HCT116 (cell line): ENCODE measurements around the gene KPNA3. TPM values are rescaled to one million over a fixed set of nuclear protein-coding genes. Genes with fewer than 3 reads are reported as not detected.

Experiments used
- ATAC-seq: fragments of 200-7000 bp; cut with Tn5 transposase; 2 replicates; pipeline ENCODE4 v1.9.1; 2020; ENCODE audit warnings: mild to moderate bottlenecking, moderate library complexity
- BruUV-seq: library from RNA; stranded (reverse); fragments of 400-500 nt; replicated peaks from 2 replicates; lab custom pipeline; 2021; lab: Mats Ljungman, UMichigan
- CTCF ChIA-PET: fragments of 300-600 bp; sonication (Branson Sonifier 250); formaldehyde crosslinking; loops from one replicate; lab custom pipeline; 2021; ENCODE audit warnings: antibody characterized with exemption; lab: Charles Lee
- POLR2A ChIA-PET: fragments of 300-600, 350-600 bp; sonication (Branson Sonifier 250); formaldehyde crosslinking; loops from one replicate; lab custom pipeline; 2021; ENCODE audit warnings: antibody characterized with exemption; lab: Charles Lee
- RAD21 ChIA-PET, 2 experiments: fragments of 300-600 bp; sonication (Branson Sonifier 250); formaldehyde crosslinking; loops; one replicate each; lab custom pipeline; 2023; ENCODE audit warnings: low total read pairs in 2 of 2; ENCODE audit not compliant: uncharacterized antibody in 2 of 2, unreplicated experiment in 2 of 2, low non-redundant PET in 1 of 2; lab: Charles Lee
- DNase-seq: peaks from one replicate; pipeline ENCODE4 v3.0.0-alpha.2; 2010; ENCODE audit warnings: low read depth, low spot score
- H2AFZ ChIP-seq: fragments of 200-600 bp; shearing (Covaris generic), sonication (generic); 2 replicates; pipeline ENCODE4 v1.6.1; 2017; ENCODE audit warnings: low read depth, mixed run types, mixed read lengths, antibody characterized with exemption, low read length; ENCODE audit not compliant: poor library complexity, severe bottlenecking
- H3K27ac ChIP-seq: 2 replicates; pipeline ENCODE4 v1.5.1; 2012; ENCODE audit warnings: low read depth, low read length
- H3K27me3 ChIP-seq: fragments of 200-600 bp; sonication (generic); 2 replicates; pipeline ENCODE4 v1.6.1; 2016; ENCODE audit warnings: mixed run types, low read length, mixed read lengths; ENCODE audit not compliant: insufficient read depth
- H3K36me3 ChIP-seq, 2 experiments: fragments of 200-500 bp in 1 of 2; fragments of 200-600 bp in 1 of 2; sonication (Bioruptor generic) in 1 of 2; sonication (generic) in 1 of 2; 2 replicates each; pipeline versions ENCODE4 v1.5.1 to v1.6.1; 2014 to 2016; ENCODE audit warnings: low read length in 2 of 2, inconsistent platforms in 1 of 2, mixed read lengths in 1 of 2, mixed run types in 1 of 2; ENCODE audit not compliant: insufficient read depth in 2 of 2, control insufficient read depth in 1 of 2
- H3K4me1 ChIP-seq, 2 experiments: fragments of 200-600 bp in 1 of 2; sonication (generic) in 1 of 2; 2 replicates each; pipeline versions ENCODE4 v1.5.1 to v1.6.1; 2012 to 2017; ENCODE audit warnings: low read length in 2 of 2, inconsistent platforms in 1 of 2, mild to moderate bottlenecking in 1 of 2, mixed read lengths in 1 of 2, mixed run types in 1 of 2, moderate library complexity in 1 of 2; ENCODE audit not compliant: insufficient read depth in 2 of 2, control insufficient read depth in 1 of 2
- H3K4me2 ChIP-seq: fragments of 200-600 bp; sonication (generic); 2 replicates; pipeline ENCODE4 v1.6.1; 2017; ENCODE audit warnings: mixed run types, low read length, mixed read lengths
- H3K4me3 ChIP-seq, 2 experiments: fragments of 200-600 bp in 1 of 2; sonication (generic) in 1 of 2; replicated peaks in 1 of 2; 2 replicates each; pipeline ENCODE4 v1.5.1; 2011 to 2016; ENCODE audit warnings: low read length in 2 of 2, control low read depth in 1 of 2, low read depth in 1 of 2, mild to moderate bottlenecking in 1 of 2, mixed read lengths in 1 of 2, mixed run types in 1 of 2
- H3K79me2 ChIP-seq: fragments of 200-600 bp; sonication (generic); 2 replicates; pipeline ENCODE4 v1.6.1; 2017; ENCODE audit warnings: mild to moderate bottlenecking, mixed run types, low read length, moderate library complexity, mixed read lengths; ENCODE audit not compliant: insufficient read depth
- H3K9ac ChIP-seq: fragments of 200-600 bp; sonication (generic); 2 replicates; pipeline ENCODE4 v1.6.1; 2016; ENCODE audit warnings: low read length, mixed read lengths
- H3K9me2 ChIP-seq: fragments of 200-600 bp; sonication (generic), shearing (Covaris generic); 2 replicates; pipeline ENCODE4 v1.6.1; 2017; ENCODE audit warnings: mixed run types, mild to moderate bottlenecking, moderate library complexity; ENCODE audit not compliant: insufficient read depth
- H3K9me3 ChIP-seq, 2 experiments: fragments of 200-500 bp in 1 of 2; fragments of 200-600 bp in 1 of 2; sonication (Bioruptor generic) in 1 of 2; sonication (generic) in 1 of 2; 2 replicates each; pipeline ENCODE4 v1.6.1; 2014 to 2017; ENCODE audit warnings: low read length in 2 of 2, mixed read lengths in 2 of 2, inconsistent platforms in 1 of 2, low read depth in 1 of 2, mild to moderate bottlenecking in 1 of 2, mixed run types in 1 of 2, moderate library complexity in 1 of 2; ENCODE audit not compliant: control insufficient read depth in 1 of 2, insufficient read depth in 1 of 2
- H4K20me1 ChIP-seq: fragments of 200-600 bp; sonication (generic), shearing (Covaris generic); 2 replicates; pipeline ENCODE4 v1.6.1; 2017; ENCODE audit warnings: mixed run types, mild to moderate bottlenecking, moderate library complexity; ENCODE audit not compliant: insufficient read depth
- ATF3 ChIP-seq: IDR thresholded peaks from 2 replicates; pipeline ENCODE4 v1.6.1; 2012
- FOSL1 ChIP-seq: IDR thresholded peaks from 2 replicates; pipeline ENCODE4 v1.6.1; 2012; ENCODE audit warnings: low read depth
- JUND ChIP-seq: IDR thresholded peaks from 2 replicates; pipeline ENCODE4 v1.6.1; 2012
- MAX ChIP-seq: IDR thresholded peaks from 2 replicates; pipeline ENCODE4 v1.6.1; 2012
- POLR2A ChIP-seq: IDR thresholded peaks from 2 replicates; pipeline ENCODE4 v1.7.0; 2011; ENCODE audit warnings: borderline replicate concordance; ENCODE audit not compliant: insufficient read depth, insufficient read length; ENCODE audit errors: extremely low read depth
- POLR2AphosphoS5 ChIP-seq: IDR thresholded peaks from 2 replicates; pipeline ENCODE4 v1.6.1; 2011; ENCODE audit warnings: mild to moderate bottlenecking, low read depth, low read length, moderate library complexity
- RAD21 ChIP-seq: IDR thresholded peaks from 2 replicates; pipeline ENCODE4 v1.6.1; 2012; ENCODE audit warnings: low read depth, mild to moderate bottlenecking
- SIN3A ChIP-seq: IDR thresholded peaks from 2 replicates; pipeline ENCODE4 v1.6.1; 2012; ENCODE audit warnings: low read depth
- TCF7L2 ChIP-seq: IDR thresholded peaks from 2 replicates; pipeline ENCODE4 v1.7.0; 2011; ENCODE audit warnings: borderline replicate concordance, inconsistent platforms; ENCODE audit not compliant: insufficient read depth, insufficient read length; ENCODE audit errors: extremely low read depth
- intact Hi-C: fragments of 100-400 bp; cut with micrococcal nuclease; formaldehyde crosslinking; loops from 2 replicates; pipeline ENCODE4 v1.10.0; 2022
- total RNA-seq: library from RNA; stranded (reverse); gene quantifications from one replicate; pipeline ENCODE4 v1.2.1, GENCODE V29; 2021; ENCODE audit not compliant: unreplicated experiment
- TF ChIP-seq, protein P1 (sequence below), 3 experiments: fragments of 200-600 bp in 1 of 3; sonication (generic) in 1 of 3; IDR thresholded peaks in 2 of 3; conservative IDR thresholded peaks in 1 of 3; 2 replicates each; pipeline ENCODE4 v1.5.1; 2012 to 2017; ENCODE audit warnings: low read depth in 2 of 3, low read length in 2 of 3, antibody characterized with exemption in 1 of 3, borderline replicate concordance in 1 of 3, control low read depth in 1 of 3, mild to moderate bottlenecking in 1 of 3, mixed read lengths in 1 of 3, mixed run types in 1 of 3, moderate library complexity in 1 of 3; ENCODE audit not compliant: insufficient read depth in 1 of 3
- TF ChIP-seq, protein P2 (sequence below): IDR thresholded peaks from 2 replicates; pipeline ENCODE4 v1.6.1; 2012; ENCODE audit warnings: low read depth

KPNA3 gene
- total RNA-seq, 1 experiment from 2014 or later = 45.0 TPM

- no peak overlapping the region for H2AFZ ChIP-seq
- H3K27me3 ChIP-seq = no peaks in the 10 kb centered on the region
- peaks cover 87% of the 10 kb centered on the region for H3K79me2 ChIP-seq
- no peaks in the 10 kb centered on the region for H3K9me3 ChIP-seq
- ChIA-PET POLR2A (no interaction called here), RAD21 (no interaction called here), CTCF (no interaction called here)
- H3K9ac ChIP-seq = no peak overlapping the region
- no TSS peak for BruUV-seq
- no peak overlapping the region for H3K4me3 ChIP-seq
- ATAC-seq = peak; percentile 59
- no peaks in the 10 kb centered on the region for H3K9me2 ChIP-seq
- no peaks in the 10 kb centered on the region for H4K20me1 ChIP-seq
- no peaks in the 10 kb centered on the region for H3K4me1 ChIP-seq
- intact Hi-C loops = loop anchor here (10.0 kb wide), 1 partner anchor 316 kb away; the partner anchor contains the start of gene TRIM13
- H3K27ac ChIP-seq = no peak overlapping the region
- TF ChIP-seq FOSL1 (no peak), RAD21 (peak; percentile 43; the same call in 1 of the 2 replicates)
- TF ChIP-seq, protein P1, sequence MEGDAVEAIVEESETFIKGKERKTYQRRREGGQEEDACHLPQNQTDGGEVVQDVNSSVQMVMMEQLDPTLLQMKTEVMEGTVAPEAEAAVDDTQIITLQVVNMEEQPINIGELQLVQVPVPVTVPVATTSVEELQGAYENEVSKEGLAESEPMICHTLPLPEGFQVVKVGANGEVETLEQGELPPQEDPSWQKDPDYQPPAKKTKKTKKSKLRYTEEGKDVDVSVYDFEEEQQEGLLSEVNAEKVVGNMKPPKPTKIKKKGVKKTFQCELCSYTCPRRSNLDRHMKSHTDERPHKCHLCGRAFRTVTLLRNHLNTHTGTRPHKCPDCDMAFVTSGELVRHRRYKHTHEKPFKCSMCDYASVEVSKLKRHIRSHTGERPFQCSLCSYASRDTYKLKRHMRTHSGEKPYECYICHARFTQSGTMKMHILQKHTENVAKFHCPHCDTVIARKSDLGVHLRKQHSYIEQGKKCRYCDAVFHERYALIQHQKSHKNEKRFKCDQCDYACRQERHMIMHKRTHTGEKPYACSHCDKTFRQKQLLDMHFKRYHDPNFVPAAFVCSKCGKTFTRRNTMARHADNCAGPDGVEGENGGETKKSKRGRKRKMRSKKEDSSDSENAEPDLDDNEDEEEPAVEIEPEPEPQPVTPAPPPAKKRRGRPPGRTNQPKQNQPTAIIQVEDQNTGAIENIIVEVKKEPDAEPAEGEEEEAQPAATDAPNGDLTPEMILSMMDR (IDR thresholded peaks at IDR 0.05 in 2 of 3, conservative IDR thresholded peaks at IDR 0.05 in 1 of 3; ENCODE audit: borderline replicate concordance in 1 of 3, insufficient read depth in 1 of 3, low read depth in 2 of 3, low read length in 2 of 3) = 0 out of 6 replicates have a peak, but pooled peaks of 1 of the 3 experiments have one; percentile 8
- H3K4me2 ChIP-seq = no peak overlapping the region
- no peak for DNase-seq
- H3K36me3 ChIP-seq = peaks cover 0 to 15% of the 10 kb centered on the region in 2 experiments; a peak in 1 of 4 replicates
Observed at GRCh38 chr13:49679246-49679645, 113.2 kb downstream of the KPNA3 start.

- Histone ChIP-seq H3K79me2 (peaks cover 82% of the 10 kb centered on the region), H3K4me2 (no peak overlapping the region), H3K9me2 (no peaks in the 10 kb centered on the region), H3K4me3 (no peak overlapping the region), H3K36me3 (peaks cover 0 to 15% of the 10 kb centered on the region in 2 experiments; a peak in 1 of 4 replicates), H3K27ac (no peak overlapping the region), H3K9ac (no peak overlapping the region), H3K9me3 (no peaks in the 10 kb centered on the region), H3K27me3 (no peaks in the 10 kb centered on the region), H4K20me1 (no peaks in the 10 kb centered on the region), H3K4me1 (no peaks in the 10 kb centered on the region), H2AFZ (no peak overlapping the region)
- RAD21 ChIA-PET = no interaction called here
- BruUV-seq = no TSS peak
- intact Hi-C loops = loop anchor here (10.0 kb wide), 1 partner anchor 316 kb away; the partner anchor contains the start of gene TRIM13
- CTCF ChIA-PET = no interaction called here
- POLR2A ChIA-PET = no interaction called here
- DNase-seq = no peak
- ATAC-seq = no peak
- no peak for TF ChIP-seq SIN3A
- TF ChIP-seq JUND = no peak
- TF ChIP-seq, protein P2, sequence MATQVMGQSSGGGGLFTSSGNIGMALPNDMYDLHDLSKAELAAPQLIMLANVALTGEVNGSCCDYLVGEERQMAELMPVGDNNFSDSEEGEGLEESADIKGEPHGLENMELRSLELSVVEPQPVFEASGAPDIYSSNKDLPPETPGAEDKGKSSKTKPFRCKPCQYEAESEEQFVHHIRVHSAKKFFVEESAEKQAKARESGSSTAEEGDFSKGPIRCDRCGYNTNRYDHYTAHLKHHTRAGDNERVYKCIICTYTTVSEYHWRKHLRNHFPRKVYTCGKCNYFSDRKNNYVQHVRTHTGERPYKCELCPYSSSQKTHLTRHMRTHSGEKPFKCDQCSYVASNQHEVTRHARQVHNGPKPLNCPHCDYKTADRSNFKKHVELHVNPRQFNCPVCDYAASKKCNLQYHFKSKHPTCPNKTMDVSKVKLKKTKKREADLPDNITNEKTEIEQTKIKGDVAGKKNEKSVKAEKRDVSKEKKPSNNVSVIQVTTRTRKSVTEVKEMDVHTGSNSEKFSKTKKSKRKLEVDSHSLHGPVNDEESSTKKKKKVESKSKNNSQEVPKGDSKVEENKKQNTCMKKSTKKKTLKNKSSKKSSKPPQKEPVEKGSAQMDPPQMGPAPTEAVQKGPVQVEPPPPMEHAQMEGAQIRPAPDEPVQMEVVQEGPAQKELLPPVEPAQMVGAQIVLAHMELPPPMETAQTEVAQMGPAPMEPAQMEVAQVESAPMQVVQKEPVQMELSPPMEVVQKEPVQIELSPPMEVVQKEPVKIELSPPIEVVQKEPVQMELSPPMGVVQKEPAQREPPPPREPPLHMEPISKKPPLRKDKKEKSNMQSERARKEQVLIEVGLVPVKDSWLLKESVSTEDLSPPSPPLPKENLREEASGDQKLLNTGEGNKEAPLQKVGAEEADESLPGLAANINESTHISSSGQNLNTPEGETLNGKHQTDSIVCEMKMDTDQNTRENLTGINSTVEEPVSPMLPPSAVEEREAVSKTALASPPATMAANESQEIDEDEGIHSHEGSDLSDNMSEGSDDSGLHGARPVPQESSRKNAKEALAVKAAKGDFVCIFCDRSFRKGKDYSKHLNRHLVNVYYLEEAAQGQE = no peak
- TF ChIP-seq POLR2AphosphoS5 = no peak
- TF ChIP-seq TCF7L2 = no peak
- no peak for TF ChIP-seq ATF3
- no peak for TF ChIP-seq POLR2A
- no peak for TF ChIP-seq MAX
Observed at GRCh38 chr13:49678191-49678914, 114.1 kb downstream of the KPNA3 start.
